Naive thymus-derived CD8-positive, alpha-beta T cell (primary cell): ENCODE measurements around the gene FIGN. TPM values are rescaled to one million over a fixed set of nuclear protein-coding genes. Genes with fewer than 3 reads are reported as not detected.

Experiments used
- ATAC-seq, 2 donors: fragments of 150-1000 bp; cut with Tn5 transposase in 1 of 2; sonication (Bioruptor Pico), chemical (Tn5 transposase) in 1 of 2; 1 replicate in 1 of 2; 2 replicates in 1 of 2; pipeline ENCODE4 v1.10.0; 2021; ENCODE audit warnings: mild to moderate bottlenecking in 2 of 2, moderate library complexity in 2 of 2
- POLR2A ChIA-PET: fragments of 350-600 bp; sonication (Branson Sonifier 250); formaldehyde crosslinking; loops from one replicate; lab custom pipeline; 2021; ENCODE audit warnings: antibody characterized with exemption; lab: Charles Lee
- DNase-seq, 10 donors: peaks; one replicate each; pipeline versions ENCODE4 v3.0.0 to v3.0.0-alpha.2; 2020 to 2022
- H3K27ac Mint-ChIP-seq, 10 donors: one replicate each; pipeline ENCODE4 v1.8.0; 2020 to 2022; ENCODE audit warnings: mild to moderate bottlenecking in 10 of 10, mixed read lengths in 10 of 10, moderate library complexity in 4 of 10, inconsistent platforms in 1 of 10
- H3K27me3 Mint-ChIP-seq, 5 donors: one replicate each; pipeline ENCODE4 v1.8.0; 2021 to 2022; ENCODE audit warnings: mixed read lengths in 5 of 5
- H3K36me3 Mint-ChIP-seq, 3 donors: one replicate each; pipeline ENCODE4 v1.8.0; 2020 to 2022; ENCODE audit warnings: mixed read lengths in 3 of 3, mild to moderate bottlenecking in 2 of 3, inconsistent platforms in 1 of 3
- H3K4me1 Mint-ChIP-seq, 4 donors: one replicate each; pipeline ENCODE4 v1.8.0; 2021 to 2022; ENCODE audit warnings: mixed read lengths in 4 of 4
- H3K4me3 Mint-ChIP-seq, 10 donors: one replicate each; pipeline ENCODE4 v1.8.0; 2020 to 2022; ENCODE audit warnings: mild to moderate bottlenecking in 10 of 10, mixed read lengths in 10 of 10, moderate library complexity in 6 of 10, inconsistent platforms in 1 of 10
- H3K9me3 Mint-ChIP-seq, 9 donors: one replicate each; pipeline ENCODE4 v1.8.0; 2020 to 2022; ENCODE audit warnings: mixed read lengths in 9 of 9, mild to moderate bottlenecking in 3 of 9, inconsistent platforms in 1 of 9, moderate library complexity in 1 of 9
- polyA plus RNA-seq, 3 donors: library from polyadenylated mRNA; unstranded; fragments of 300-500 nt; fragmentation: Illumina TruSeq; gene quantifications; one replicate each; pipeline ENCODE4 v1.2.3, GENCODE V29; 2021
- total RNA-seq, 8 experiments: library from RNA in 2 of 8; stranded (reverse) in 2 of 8; gene quantifications; one replicate each; pipeline ENCODE4 v1.2.3 and lab custom pipeline; 2021 to 2026

FIGN gene
- total and polyA plus RNA-seq, 5 experiments from 2014 or later = not detected

DNA sequence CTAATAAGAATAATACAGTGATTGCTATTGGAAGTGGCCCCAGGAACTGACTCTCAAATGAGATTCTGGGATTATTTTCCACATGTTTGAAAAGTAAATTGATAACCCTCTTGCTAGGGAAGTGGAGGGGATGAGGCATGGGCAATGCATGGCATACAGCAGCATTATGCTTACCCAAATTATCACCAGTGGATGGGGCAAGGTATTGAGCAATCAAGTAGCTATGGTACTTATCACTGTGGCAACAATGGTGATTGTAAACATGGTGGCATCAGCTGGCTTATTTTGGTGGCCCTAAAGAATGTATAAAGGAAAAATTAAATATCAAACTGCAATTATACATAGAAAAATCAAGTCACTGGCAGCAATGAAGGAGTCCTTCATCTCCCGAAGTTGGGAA, 155.1 kb downstream of the FIGN start:
- Mint-ChIP-seq H3K9me3 (peaks cover 0 to 24% (median 4%) of the 10 kb centered on the region in 9 donors), H3K27ac (no peak overlapping the region), H3K27me3 (peaks cover 0 to 1% (median 0%) of the 10 kb centered on the region in 5 donors), H3K4me3 (no peak overlapping the region), H3K36me3 (no peaks in the 10 kb centered on the region), H3K4me1 (no peaks in the 10 kb centered on the region)
- POLR2A ChIA-PET = no interaction called here
- ATAC-seq = no peak
- no peak for DNase-seq

DNA sequence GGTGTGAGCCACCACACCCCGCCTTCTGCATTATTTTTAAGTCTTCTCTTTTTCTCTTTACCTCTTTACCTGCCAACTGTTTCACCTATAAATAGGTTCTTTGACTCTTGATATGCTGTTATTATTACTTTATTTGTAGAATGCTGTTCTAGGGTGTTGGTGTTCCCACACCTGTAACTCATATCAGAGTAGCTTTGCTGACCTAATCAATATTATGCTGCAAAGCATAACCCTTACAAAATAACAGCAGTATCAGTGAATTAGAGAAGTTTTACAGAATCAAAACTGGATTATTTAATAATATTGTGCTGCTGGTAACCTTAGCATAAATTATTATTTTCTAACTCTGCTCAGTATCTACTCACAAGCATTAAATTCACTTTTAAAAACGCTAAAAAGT, 161.5 kb downstream of the FIGN start:
- Mint-ChIP-seq H3K27ac (no peak overlapping the region), H3K4me3 (no peak overlapping the region), H3K4me1 (no peaks in the 10 kb centered on the region), H3K9me3 (peaks cover 5 to 24% (median 8%) of the 10 kb centered on the region in 9 donors), H3K36me3 (no peaks in the 10 kb centered on the region), H3K27me3 (no peaks in the 10 kb centered on the region)
- ATAC-seq = no peak
- DNase-seq = no peak
- POLR2A ChIA-PET = no interaction called here

DNA sequence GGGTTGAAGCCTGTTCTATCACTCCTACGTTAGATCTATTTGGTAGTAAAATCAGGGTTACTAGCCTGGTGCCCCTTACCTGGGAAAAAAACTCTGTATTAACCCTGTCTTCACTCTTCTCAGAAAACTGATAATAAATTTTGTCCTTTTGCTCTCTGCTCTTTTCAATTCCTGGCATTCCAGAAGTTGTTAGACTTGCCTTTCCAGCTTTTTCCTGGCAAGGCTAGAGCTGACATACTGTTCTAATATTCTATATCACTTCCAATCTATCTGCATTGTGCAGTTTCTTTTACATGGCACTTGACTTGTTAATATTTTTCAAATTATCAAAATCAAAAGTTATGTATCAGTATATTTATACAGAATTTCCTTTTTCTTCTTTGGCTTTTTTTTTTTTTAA, 162.2 kb downstream of the FIGN start:
- POLR2A ChIA-PET = no interaction called here
- DNase-seq (no peak), ATAC-seq (no peak)
- no peaks in the 10 kb centered on the region for H3K4me1 Mint-ChIP-seq
- no peak overlapping the region for H3K4me3 Mint-ChIP-seq
- no peaks in the 10 kb centered on the region for H3K36me3 Mint-ChIP-seq
- H3K9me3 Mint-ChIP-seq = peaks cover 5 to 19% (median 8%) of the 10 kb centered on the region in 9 donors
- H3K27me3 Mint-ChIP-seq = no peaks in the 10 kb centered on the region
- no peak overlapping the region for H3K27ac Mint-ChIP-seq

DNA sequence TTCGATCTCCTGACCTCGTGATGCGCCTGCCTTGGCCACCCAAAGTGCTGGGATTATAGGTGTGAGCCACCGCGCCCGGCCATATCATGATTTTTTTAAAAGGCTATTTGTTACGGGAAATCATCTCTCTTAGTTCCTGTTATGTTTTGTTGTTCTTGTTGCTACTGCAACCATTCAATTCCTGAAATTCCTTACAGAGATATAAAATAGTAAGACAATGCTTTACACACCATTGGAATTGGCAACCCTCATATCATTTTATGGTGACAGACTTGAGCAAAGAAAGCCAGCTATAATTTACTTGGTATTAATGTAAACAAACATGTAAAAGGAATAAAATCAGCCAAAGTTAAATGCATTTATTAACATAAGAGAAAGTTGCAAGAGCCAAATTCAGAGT, 163.0 kb downstream of the FIGN start:
- no peak overlapping the region for H3K4me3 Mint-ChIP-seq
- DNase-seq = no peak
- POLR2A ChIA-PET = no interaction called here
- ATAC-seq = no peak
- H3K9me3 Mint-ChIP-seq = peaks cover 5 to 19% (median 7%) of the 10 kb centered on the region in 9 donors
- no peaks in the 10 kb centered on the region for H3K36me3 Mint-ChIP-seq
- no peaks in the 10 kb centered on the region for H3K27me3 Mint-ChIP-seq
- no peak overlapping the region for H3K27ac Mint-ChIP-seq
- H3K4me1 Mint-ChIP-seq = no peaks in the 10 kb centered on the region

DNA sequence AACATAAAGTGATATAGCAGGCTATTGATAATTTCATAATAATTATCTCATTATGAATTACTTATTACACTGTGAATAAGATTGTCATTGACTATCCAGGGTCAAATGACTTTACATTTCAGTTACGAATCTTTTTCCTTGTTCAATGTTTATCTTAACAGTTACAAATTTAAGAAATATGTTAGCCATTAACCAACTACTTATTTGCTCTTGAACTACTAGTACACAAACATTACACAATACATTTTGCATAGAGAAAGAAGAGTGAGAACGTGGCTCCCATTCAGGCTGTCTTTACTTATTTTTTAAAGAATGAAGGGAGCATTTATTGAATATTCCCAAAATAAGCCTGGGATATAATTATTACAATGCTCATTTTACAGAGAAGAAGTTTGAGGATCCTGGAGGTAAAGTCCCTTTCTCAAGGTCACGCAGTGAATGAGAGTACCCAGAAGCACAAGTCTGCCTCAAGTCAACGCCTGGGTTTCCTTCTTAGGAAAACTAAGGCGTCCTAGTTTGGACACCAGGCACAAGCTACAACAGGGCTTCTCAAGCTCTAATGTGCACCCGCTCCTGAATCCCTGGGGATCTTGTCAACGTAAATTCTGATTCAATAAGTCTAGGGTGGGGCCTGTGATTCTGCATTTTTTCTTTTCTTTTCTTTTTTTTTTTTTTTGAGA, 164.2 kb downstream of the FIGN start:
- Mint-ChIP-seq H3K27ac (no peak overlapping the region), H3K4me1 (no peaks in the 10 kb centered on the region), H3K4me3 (no peak overlapping the region), H3K9me3 (peaks cover 3 to 20% (median 6%) of the 10 kb centered on the region in 9 donors), H3K27me3 (no peaks in the 10 kb centered on the region), H3K36me3 (no peaks in the 10 kb centered on the region)
- no peak for ATAC-seq
- POLR2A ChIA-PET = no interaction called here
- no peak for DNase-seq

DNA sequence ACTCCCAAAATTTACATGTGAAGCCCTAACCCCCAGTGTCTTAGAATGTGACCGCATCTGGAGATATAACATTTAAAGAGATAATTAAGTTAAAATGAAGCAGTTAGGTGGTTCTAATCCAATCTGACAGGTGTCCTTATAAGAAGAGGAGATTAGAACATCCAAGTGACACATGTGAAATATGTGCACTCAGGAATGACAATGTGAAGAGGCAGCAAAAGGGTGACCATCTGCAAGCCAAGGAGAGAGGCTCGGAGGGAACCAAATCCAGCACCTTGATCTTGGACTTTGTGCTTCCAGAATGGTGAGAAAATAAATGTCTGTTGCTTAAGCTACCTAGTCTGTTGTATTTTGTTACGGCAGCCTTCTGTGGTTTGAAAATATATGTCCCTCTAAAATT, 165.4 kb downstream of the FIGN start:
- ATAC-seq (no peak), DNase-seq (no peak)
- Mint-ChIP-seq H3K4me3 (no peak overlapping the region), H3K4me1 (no peaks in the 10 kb centered on the region), H3K27me3 (no peaks in the 10 kb centered on the region), H3K27ac (no peak overlapping the region), H3K9me3 (peaks cover 0 to 20% (median 5%) of the 10 kb centered on the region in 9 donors), H3K36me3 (no peaks in the 10 kb centered on the region)
- POLR2A ChIA-PET = no interaction called here

DNA sequence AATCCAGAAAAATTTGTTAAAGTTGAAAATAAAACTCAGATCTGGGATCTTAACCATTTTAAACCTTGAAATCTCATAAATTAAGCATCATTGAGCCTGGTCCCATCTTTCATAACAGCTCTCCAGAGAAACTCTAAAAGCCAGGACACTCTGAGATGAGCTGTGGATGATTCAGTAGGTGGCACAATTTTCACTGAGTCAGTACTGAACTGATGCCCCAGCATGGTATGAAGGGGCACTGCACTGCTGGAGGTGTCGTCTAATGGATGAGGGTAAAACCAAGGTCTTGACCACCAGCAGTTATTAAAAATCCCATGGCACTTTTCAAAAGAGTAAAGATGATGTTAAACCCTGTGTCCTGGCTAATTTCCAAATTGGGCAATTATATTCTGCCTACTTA, 170.6 kb downstream of the FIGN start:
- Mint-ChIP-seq H3K9me3 (peaks cover 0 to 10% (median 0%) of the 10 kb centered on the region in 9 donors), H3K4me1 (no peaks in the 10 kb centered on the region), H3K4me3 (no peak overlapping the region), H3K27me3 (no peaks in the 10 kb centered on the region), H3K27ac (no peak overlapping the region), H3K36me3 (no peaks in the 10 kb centered on the region)
- DNase-seq = no peak
- POLR2A ChIA-PET = no interaction called here
- ATAC-seq = no peak

DNA sequence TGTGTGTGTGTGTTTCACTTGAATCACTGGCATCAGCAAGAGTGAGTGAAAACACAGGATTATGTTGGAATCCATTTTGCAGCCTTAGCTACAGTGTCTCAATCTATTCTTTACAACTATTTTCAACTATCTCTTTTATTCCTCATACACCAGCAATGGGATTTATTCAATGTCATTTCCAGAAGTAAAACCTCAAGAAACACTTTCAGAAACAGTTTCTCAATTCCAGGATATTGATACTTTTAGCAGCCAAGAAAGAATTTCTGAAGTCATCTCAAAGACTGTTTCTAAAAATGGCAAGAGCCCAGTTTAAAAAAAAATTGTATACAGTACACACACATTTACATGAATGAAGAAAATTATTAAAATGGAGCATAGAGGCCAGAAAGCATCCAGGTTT, 171.6 kb downstream of the FIGN start:
- H3K36me3 Mint-ChIP-seq = no peaks in the 10 kb centered on the region
- DNase-seq (no peak), ATAC-seq (no peak)
- no peaks in the 10 kb centered on the region for H3K4me1 Mint-ChIP-seq
- H3K4me3 Mint-ChIP-seq = no peak overlapping the region
- no peak overlapping the region for H3K27ac Mint-ChIP-seq
- POLR2A ChIA-PET = no interaction called here
- peaks cover 0 to 10% (median 0%) of the 10 kb centered on the region in 9 donors for H3K9me3 Mint-ChIP-seq
- no peaks in the 10 kb centered on the region for H3K27me3 Mint-ChIP-seq

DNA sequence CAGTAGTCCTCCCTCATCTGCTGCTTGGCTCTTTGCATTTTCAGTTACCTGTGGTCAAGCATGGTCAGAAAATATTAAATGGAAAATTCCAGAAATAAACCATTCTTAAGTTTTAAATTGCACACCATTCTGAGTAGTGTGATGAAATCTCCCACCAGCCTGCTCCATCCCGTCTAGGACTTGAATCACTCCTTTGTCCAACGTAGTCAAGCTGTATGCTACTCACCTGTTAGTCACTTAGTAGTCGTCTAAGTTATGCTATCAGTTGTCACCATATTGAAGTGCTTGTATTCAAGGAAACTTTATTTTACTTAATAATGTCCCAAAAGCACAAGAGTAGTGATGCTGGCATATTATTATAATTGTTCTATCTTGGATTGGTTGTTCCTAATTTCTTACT, 172.5 kb downstream of the FIGN start:
- Mint-ChIP-seq H3K9me3 (peaks cover 0 to 10% (median 0%) of the 10 kb centered on the region in 9 donors), H3K27ac (no peak overlapping the region), H3K27me3 (no peaks in the 10 kb centered on the region), H3K4me3 (no peak overlapping the region), H3K36me3 (no peaks in the 10 kb centered on the region), H3K4me1 (no peaks in the 10 kb centered on the region)
- DNase-seq (no peak), ATAC-seq (no peak)
- POLR2A ChIA-PET = no interaction called here

DNA sequence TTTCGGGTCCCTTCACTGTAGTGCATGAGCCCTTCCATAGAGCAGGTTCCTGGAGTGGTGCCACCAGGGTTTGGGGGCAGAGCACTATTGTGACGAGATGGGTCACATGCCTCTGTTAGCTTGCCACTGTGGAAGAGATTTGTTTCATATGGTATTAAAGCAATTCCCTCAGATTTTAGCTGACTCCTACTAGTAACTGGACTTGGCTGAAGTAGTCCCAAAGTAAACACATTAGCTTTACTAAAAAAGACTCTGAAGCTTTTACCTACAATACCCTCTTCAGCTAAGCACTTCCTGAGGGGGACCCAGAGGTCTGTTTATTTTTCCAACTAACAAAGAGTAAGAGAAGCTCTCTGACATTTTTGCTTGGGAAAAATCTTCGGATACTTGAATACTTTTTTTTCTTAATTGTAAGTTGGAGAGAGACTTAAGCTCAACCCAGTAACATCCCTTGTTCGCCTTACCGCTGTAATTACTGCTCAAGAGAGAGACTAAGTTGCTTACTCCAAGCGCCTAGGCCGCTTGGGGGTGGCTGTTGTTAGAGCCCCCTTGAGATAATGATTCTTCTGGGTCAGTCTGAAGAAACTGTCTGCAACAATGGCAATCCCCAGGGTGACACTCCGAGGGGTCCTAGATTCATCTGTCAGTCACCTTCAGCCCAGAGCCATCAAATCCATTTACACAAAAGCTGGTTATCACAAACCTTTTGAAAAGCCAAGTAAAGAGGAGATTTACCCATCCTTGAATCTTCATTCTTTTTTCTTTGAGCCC, 177.4 kb downstream of the FIGN start:
- no peak for DNase-seq
- Mint-ChIP-seq H3K27ac (no peak overlapping the region), H3K36me3 (no peaks in the 10 kb centered on the region), H3K4me1 (no peaks in the 10 kb centered on the region), H3K27me3 (no peaks in the 10 kb centered on the region), H3K4me3 (no peak overlapping the region), H3K9me3 (peaks cover 0 to 10% (median 4%) of the 10 kb centered on the region in 9 donors)
- no peak for ATAC-seq
- POLR2A ChIA-PET = no interaction called here

DNA sequence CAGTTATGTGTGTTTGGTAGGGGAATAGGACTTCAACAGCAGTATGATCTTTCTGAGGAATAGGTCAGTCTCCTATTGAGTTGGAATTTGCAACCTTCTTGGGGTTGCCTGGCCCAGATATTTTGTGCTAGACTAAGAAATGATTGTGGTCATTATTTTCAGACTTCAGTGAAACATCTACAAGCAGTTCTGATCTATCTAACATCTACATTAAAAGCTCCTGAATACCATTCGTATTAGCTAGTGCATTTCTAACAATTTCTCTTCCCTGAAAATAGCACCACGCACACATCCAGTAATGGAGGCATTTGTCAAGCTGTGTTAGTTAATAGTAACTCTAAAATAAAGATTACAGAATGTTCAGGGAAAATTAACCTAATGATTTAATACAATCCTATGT, 179.3 kb downstream of the FIGN start:
- Mint-ChIP-seq H3K4me3 (no peak overlapping the region), H3K9me3 (peaks cover 0 to 10% (median 2%) of the 10 kb centered on the region in 9 donors), H3K27ac (no peak overlapping the region), H3K36me3 (no peaks in the 10 kb centered on the region), H3K27me3 (no peaks in the 10 kb centered on the region), H3K4me1 (no peaks in the 10 kb centered on the region)
- no peak for DNase-seq
- ATAC-seq = no peak
- POLR2A ChIA-PET = no interaction called here

DNA sequence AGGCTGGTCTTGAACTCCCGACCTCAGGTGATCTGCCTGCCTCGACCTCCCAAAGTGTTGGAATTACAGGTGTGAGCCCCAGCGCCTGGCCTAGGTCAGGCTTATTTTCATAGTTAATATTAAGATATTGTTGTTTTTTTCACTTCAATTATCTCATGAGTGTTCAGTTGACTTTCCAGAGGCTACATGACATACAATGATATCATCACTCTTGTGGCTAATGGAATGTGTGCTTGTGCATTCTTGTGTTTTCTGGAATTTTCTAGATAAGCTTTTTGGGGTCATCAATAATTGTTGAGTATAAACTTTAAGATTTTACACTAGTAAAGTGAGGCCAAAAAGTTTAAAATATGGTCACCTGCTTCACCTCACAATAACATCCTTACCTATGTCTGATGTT, 180.9 kb downstream of the FIGN start:
- H3K9me3 Mint-ChIP-seq = peaks cover 0 to 10% (median 0%) of the 10 kb centered on the region in 9 donors
- no peak overlapping the region for H3K4me3 Mint-ChIP-seq
- no peak for DNase-seq
- no peak overlapping the region for H3K27ac Mint-ChIP-seq
- no peaks in the 10 kb centered on the region for H3K36me3 Mint-ChIP-seq
- POLR2A ChIA-PET = no interaction called here
- no peak for ATAC-seq
- H3K27me3 Mint-ChIP-seq = no peaks in the 10 kb centered on the region
- no peaks in the 10 kb centered on the region for H3K4me1 Mint-ChIP-seq

DNA sequence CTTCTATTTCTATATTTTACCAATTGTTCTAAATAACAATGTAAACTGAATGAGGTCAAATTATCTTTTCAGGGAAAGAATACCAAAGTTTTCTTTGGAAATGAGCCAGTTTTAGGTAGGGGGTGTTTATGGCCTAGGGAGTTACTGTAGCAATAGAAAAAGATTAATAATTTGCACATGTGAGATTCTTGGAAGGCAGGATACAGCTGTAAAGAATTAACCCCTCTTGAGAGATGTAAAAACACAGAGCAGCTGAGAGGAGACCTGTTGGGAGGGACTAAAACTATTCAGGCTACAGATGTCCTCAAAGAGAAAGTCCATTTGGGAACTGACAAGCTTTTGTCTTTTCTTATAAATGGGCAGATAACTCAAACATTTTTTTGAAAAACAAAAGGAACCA, 182.2 kb downstream of the FIGN start:
- H3K27me3 Mint-ChIP-seq = no peaks in the 10 kb centered on the region
- no peak overlapping the region for H3K27ac Mint-ChIP-seq
- H3K4me1 Mint-ChIP-seq = no peaks in the 10 kb centered on the region
- no peaks in the 10 kb centered on the region for H3K36me3 Mint-ChIP-seq
- H3K9me3 Mint-ChIP-seq = peaks cover 0 to 10% (median 0%) of the 10 kb centered on the region in 9 donors
- no peak overlapping the region for H3K4me3 Mint-ChIP-seq
- ATAC-seq (no peak), DNase-seq (no peak)
- POLR2A ChIA-PET = no interaction called here
